Measurements from ENCODE around the gene ENPP1.

The ENPP1 gene

GRCh38 chr6:131807644-131808459 is at the start of gene ENPP1:
ENPP1 (plus strand) TSS chr6:131808020; CDS start chr6:131808036, 16 bp downstream.
- Mint-ChIP-seq H3K27me3 (peaks cover 53% of the 10 kb centered on the region), H3K4me3 (peak within 1 kb of the TSS; percentile 67), H3K9me3 (no peaks in the 10 kb centered on the region), H3K4me1 (ENCODE audit: low read depth) (peaks cover 8% of the 10 kb centered on the region), H3K27ac (no peak within 1 kb of the TSS), H3K36me3 (ENCODE audit: low read depth) (no peaks in the 10 kb centered on the region)
- intact Hi-C loops (cut with micrococcal nuclease): no loop called here

- intact Hi-C loops (cut with micrococcal nuclease): no loop called here
- no peaks in the 10 kb centered on the region for H3K4me1 Mint-ChIP-seq (ENCODE audit: low read depth)
- H3K27me3 Mint-ChIP-seq: peaks cover 1% of the 10 kb centered on the region
- H3K27ac Mint-ChIP-seq: no peak overlapping the region
- H3K4me3 Mint-ChIP-seq: no peak overlapping the region
- H3K9me3 Mint-ChIP-seq: no peaks in the 10 kb centered on the region
- H3K36me3 Mint-ChIP-seq (ENCODE audit: low read depth): no peaks in the 10 kb centered on the region
Measured at GRCh38 chr6:131758920-131759319, 48.9 kb upstream of the ENPP1 start.

DNA sequence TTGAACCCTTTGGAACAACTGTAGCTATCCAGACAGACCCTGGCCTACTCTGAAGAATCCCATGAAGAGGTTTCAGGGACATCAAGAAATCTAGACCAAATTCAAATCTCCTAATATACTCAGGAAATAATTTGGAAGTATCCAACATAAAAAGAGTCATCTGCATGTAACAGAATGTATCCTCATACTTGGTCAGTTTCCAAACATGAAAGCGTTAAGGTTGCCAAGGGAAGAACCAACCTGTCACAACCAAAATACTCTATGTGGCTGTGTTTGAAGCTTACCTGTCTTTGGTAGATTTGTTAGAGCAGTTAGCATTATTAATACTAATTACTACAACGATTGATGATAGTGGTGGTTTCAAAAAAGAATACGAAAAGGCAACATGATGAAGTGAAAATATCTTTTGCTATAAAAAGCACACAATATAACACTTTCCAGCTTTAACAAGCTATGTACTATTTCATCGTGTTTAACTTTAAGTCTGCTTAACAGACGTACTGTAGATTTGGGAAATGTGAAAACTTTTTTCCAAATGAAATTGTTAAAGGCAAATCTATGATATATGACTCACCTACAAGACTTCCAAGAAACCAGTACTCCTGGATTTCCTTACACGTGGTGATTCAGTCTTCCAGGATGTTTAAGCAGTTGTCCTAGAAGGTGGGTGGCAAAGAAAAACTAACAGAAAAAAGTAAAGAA is 46.6 kb upstream of the ENPP1 start:
- Mint-ChIP-seq H3K9me3 (no peaks in the 10 kb centered on the region), H3K4me3 (no peak overlapping the region), H3K27ac (no peak overlapping the region), H3K4me1 (ENCODE audit: low read depth) (no peaks in the 10 kb centered on the region), H3K27me3 (no peaks in the 10 kb centered on the region), H3K36me3 (ENCODE audit: low read depth) (no peaks in the 10 kb centered on the region)
- intact Hi-C loops (cut with micrococcal nuclease): no loop called here

- H3K27me3 Mint-ChIP-seq: no peaks in the 10 kb centered on the region
- no peak overlapping the region for H3K4me3 Mint-ChIP-seq
- H3K36me3 Mint-ChIP-seq (ENCODE audit: low read depth): no peaks in the 10 kb centered on the region
- intact Hi-C loops (cut with micrococcal nuclease): no loop called here
- H3K27ac Mint-ChIP-seq: no peak overlapping the region
- no peaks in the 10 kb centered on the region for H3K4me1 Mint-ChIP-seq (ENCODE audit: low read depth)
- H3K9me3 Mint-ChIP-seq: no peaks in the 10 kb centered on the region
Measured at GRCh38 chr6:131761762-131762067, 46.1 kb upstream of the ENPP1 start.

GRCh38 chr6:131762984-131763383 is 44.8 kb upstream of the ENPP1 start:
- Mint-ChIP-seq H3K27ac (no peak overlapping the region), H3K36me3 (ENCODE audit: low read depth) (no peaks in the 10 kb centered on the region), H3K27me3 (no peaks in the 10 kb centered on the region), H3K4me1 (ENCODE audit: low read depth) (no peaks in the 10 kb centered on the region), H3K4me3 (no peak overlapping the region), H3K9me3 (no peaks in the 10 kb centered on the region)
- intact Hi-C loops (cut with micrococcal nuclease): no loop called here

- H3K36me3 Mint-ChIP-seq (ENCODE audit: low read depth): no peaks in the 10 kb centered on the region
- H3K27ac Mint-ChIP-seq: no peak overlapping the region
- H3K9me3 Mint-ChIP-seq: no peaks in the 10 kb centered on the region
- no peaks in the 10 kb centered on the region for H3K4me1 Mint-ChIP-seq (ENCODE audit: low read depth)
- H3K27me3 Mint-ChIP-seq: no peaks in the 10 kb centered on the region
- intact Hi-C loops (cut with micrococcal nuclease): no loop called here
- no peak overlapping the region for H3K4me3 Mint-ChIP-seq
Measured at GRCh38 chr6:131763749-131764148, 44.1 kb upstream of the ENPP1 start.

- Mint-ChIP-seq H3K9me3 (no peaks in the 10 kb centered on the region), H3K36me3 (ENCODE audit: low read depth) (no peaks in the 10 kb centered on the region), H3K27me3 (no peaks in the 10 kb centered on the region), H3K27ac (no peak overlapping the region), H3K4me3 (no peak overlapping the region), H3K4me1 (ENCODE audit: low read depth) (no peaks in the 10 kb centered on the region)
- intact Hi-C loops (cut with micrococcal nuclease): no loop called here
Measured at GRCh38 chr6:131764350-131764749, 43.5 kb upstream of the ENPP1 start.

- Mint-ChIP-seq H3K27ac (no peak overlapping the region), H3K4me3 (no peak overlapping the region), H3K27me3 (no peaks in the 10 kb centered on the region), H3K9me3 (no peaks in the 10 kb centered on the region), H3K36me3 (ENCODE audit: low read depth) (no peaks in the 10 kb centered on the region), H3K4me1 (ENCODE audit: low read depth) (no peaks in the 10 kb centered on the region)
- intact Hi-C loops (cut with micrococcal nuclease): no loop called here
Measured at GRCh38 chr6:131765081-131765803, 42.6 kb upstream of the ENPP1 start.

DNA sequence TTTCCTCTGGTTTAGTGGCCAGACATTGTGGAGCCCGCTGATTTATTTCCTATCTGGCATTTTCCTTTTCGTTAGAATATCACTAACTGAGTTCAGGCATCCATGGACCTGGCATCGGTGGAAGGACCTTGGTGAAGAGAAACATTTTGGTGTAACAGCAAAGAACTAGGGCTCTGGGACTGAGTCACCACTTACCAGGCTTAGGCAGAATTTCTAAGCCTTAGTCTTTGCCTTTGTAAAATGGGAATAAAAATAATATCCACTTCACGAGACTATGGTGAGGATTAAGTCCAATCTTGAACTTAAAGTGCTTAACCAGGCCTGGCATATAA is 42.0 kb upstream of the ENPP1 start:
- Mint-ChIP-seq H3K4me3 (no peak overlapping the region), H3K27me3 (no peaks in the 10 kb centered on the region), H3K4me1 (ENCODE audit: low read depth) (no peaks in the 10 kb centered on the region), H3K27ac (no peak overlapping the region), H3K9me3 (no peaks in the 10 kb centered on the region), H3K36me3 (ENCODE audit: low read depth) (no peaks in the 10 kb centered on the region)
- intact Hi-C loops (cut with micrococcal nuclease): no loop called here

GRCh38 chr6:131766631-131767030 is 41.2 kb upstream of the ENPP1 start:
- Mint-ChIP-seq H3K27me3 (no peaks in the 10 kb centered on the region), H3K4me1 (ENCODE audit: low read depth) (no peaks in the 10 kb centered on the region), H3K27ac (no peak overlapping the region), H3K4me3 (no peak overlapping the region), H3K9me3 (no peaks in the 10 kb centered on the region), H3K36me3 (ENCODE audit: low read depth) (no peaks in the 10 kb centered on the region)
- intact Hi-C loops (cut with micrococcal nuclease): no loop called here

DNA sequence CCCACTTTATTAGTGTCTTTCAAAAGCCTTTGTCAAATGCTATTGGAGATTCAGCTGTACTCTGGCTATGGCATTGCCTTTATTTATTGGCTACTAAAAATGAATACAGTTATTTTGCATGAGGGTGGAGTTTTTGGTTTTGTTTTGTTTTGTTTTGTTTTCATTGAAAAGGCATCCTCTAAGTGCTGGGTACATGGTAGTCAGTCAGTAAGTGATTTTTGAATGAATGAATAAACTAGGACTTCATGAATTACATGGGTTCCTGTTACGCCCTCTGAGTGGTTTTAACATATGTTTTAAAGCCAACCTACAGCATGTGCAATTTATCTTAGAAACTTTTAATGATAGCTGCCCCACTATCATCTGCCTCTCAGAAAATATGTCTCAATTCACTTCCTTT is 38.9 kb upstream of the ENPP1 start:
- Mint-ChIP-seq H3K27me3 (no peaks in the 10 kb centered on the region), H3K4me3 (no peak overlapping the region), H3K27ac (no peak overlapping the region), H3K9me3 (no peaks in the 10 kb centered on the region), H3K36me3 (ENCODE audit: low read depth) (no peaks in the 10 kb centered on the region), H3K4me1 (ENCODE audit: low read depth) (no peaks in the 10 kb centered on the region)
- intact Hi-C loops (cut with micrococcal nuclease): no loop called here

DNA sequence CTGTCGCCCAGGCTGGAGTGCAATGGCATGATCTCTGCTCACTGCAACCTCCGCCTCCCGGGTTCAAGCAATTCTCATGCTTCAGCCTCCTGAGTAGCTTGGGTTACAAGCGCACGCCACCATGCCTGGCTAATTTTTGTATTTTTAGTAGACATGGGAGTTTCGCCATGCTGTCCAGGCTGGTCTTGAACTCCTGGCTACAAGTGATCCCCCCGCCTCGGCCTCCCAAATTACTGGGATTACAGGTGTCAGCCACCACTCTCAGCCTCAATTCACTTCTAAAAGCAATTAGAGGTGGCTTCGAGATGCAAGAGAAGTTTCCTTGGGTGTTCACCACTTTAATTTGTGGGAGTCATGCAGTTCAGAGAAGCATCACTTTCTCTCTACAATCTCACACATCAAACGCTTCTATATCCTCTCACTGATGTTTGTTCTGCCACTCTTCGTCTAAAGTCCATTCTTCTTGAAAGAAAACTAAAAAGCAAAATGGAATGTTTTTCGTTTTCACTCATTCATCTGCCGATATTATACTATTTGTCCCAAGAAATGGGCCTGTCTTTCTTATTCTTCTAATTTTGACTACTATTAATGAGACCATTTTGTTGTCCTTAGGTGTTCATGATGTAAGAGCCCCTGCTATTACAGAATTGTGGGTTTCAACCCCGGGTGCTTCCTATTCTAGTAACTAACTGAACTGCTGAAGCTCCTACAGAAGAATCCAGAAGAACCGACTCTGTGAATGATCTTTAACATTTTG is 38.3 kb upstream of the ENPP1 start:
- no peak overlapping the region for H3K4me3 Mint-ChIP-seq

GRCh38 chr6:131770776-131771175 is 37.0 kb upstream of the ENPP1 start:
- Mint-ChIP-seq H3K4me3 (no peak overlapping the region), H3K4me1 (ENCODE audit: low read depth) (no peaks in the 10 kb centered on the region), H3K27ac (no peak overlapping the region), H3K27me3 (no peaks in the 10 kb centered on the region), H3K36me3 (ENCODE audit: low read depth) (no peaks in the 10 kb centered on the region), H3K9me3 (no peaks in the 10 kb centered on the region)
- intact Hi-C loops (cut with micrococcal nuclease): no loop called here

More for the DNA sequence above, 38.3 kb upstream of the ENPP1 start:
- no peak overlapping the region for H3K27ac Mint-ChIP-seq
- H3K36me3 Mint-ChIP-seq (ENCODE audit: low read depth): no peaks in the 10 kb centered on the region
- H3K9me3 Mint-ChIP-seq: no peaks in the 10 kb centered on the region
- intact Hi-C loops (cut with micrococcal nuclease): no loop called here
- no peaks in the 10 kb centered on the region for H3K27me3 Mint-ChIP-seq
- H3K4me1 Mint-ChIP-seq (ENCODE audit: low read depth): no peaks in the 10 kb centered on the region

Measured in dendritic cell treated with granulocyte-macrophage colony-stimulating factor and Interleukin-4, amounts not matched to agents 40 ng/mL and 50 ng/mL, for 4 days (primary cell).